HL-60/S4 treated with retinoic acid at 250 ng/mL for 4 days and 3 days (cell line): Measurements from ENCODE around the gene TRIO.
"Not testable (repeated sequence)": the region's sequence is repeated elsewhere in the genome, so short reads cannot be mapped to it uniquely, and the experiment has no call there.

Experiments
- in situ Hi-C: fragments of 300-500 bp; cut with MboI; formaldehyde crosslinking; loops from 2 replicates; pipeline ENCODE4 v1.7.0; 2022; ENCODE audit warnings: low sequenced_read_pairs

Gene TRIO

DNA sequence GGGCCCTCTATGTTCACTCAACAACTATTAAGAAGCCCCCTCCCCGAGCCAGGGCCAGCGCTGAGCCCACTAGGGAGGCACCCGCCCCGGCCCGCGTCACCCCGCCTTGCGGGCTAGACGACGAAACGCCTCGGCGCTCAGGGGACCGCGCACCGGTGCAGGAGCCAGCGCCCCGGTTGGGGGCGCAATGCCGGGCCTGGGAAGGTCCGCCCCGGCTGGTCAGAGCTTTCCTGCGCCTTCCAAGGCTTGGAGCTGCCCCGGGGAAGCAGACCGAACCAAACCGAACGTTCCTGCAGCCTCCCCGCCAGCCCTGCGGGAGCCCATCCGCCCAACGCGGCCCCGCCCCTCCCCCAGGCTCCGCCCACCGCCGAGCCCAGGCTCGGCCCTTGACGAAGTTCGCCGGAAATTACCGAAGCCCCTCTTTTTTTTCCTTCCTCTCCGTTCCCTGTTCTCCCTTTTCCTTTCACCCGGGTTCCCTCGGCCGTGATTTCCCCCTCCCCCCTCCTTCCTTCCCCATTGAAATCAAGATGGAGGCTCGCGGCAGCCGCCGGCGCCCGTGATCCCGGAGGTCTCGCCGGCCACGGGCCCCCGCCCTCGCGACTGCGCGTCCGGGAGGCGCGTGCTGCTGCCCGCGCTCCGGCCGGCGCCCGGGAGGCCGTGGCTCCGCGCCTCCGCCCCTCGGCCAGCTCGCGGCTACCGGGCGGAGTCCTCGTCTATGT is at the start of gene TRIO:
TSS of gene TRIO (plus strand) at position 516 of the 719 bp plus-strand sequence. CDS start 384 bp downstream, outside the sequence.
- in situ Hi-C loops: no loop called here

- in situ Hi-C loops: not testable (repeated sequence)
These were observed 45.8 kb upstream of the TRIO start for GRCh38 chr5:14097380-14097779.

DNA sequence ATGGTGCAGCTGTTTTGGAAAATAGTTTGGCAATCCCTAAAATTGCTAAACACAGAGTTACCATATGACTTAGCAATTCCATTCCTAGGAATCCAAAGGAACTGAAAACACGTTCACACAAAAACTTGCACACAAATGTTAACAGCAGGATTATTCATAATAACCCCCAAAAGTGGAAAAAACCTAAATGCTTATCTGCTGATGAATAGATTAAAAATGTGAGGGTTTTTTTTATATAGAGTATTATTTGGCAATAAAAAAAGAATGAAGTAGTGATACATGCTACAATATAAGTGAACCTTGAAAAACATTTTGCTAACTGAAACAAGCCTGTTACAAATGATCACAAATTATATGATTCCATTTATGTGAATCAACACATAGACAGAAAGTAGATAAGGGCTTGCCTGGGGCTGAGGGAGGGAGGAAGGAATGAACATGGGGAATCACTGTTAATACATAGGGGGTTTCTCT is 45.1 kb upstream of the TRIO start:
- in situ Hi-C loops: no loop called here

DNA sequence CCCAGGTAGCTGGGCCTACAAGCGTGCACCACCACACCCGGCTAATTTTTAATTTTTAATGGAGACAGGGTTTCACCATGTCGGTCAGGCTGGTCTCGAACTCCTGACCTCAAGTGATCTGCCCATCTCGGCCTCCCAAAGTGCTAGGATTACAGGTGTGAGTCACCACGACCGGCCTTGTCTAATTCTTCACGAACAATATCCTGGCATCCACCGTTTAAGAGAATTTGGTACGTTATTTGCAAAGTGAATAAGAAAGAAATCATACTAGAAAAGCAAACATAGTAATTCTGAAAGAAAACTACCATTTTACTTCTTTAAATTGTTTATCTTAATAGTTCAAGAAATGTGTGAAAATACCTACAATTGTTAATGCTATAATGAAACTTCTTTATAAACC is 42.9 kb upstream of the TRIO start:
- in situ Hi-C loops: no loop called here

GRCh38 chr5:14101922-14102321 is 41.2 kb upstream of the TRIO start:
- in situ Hi-C loops: no loop called here

DNA sequence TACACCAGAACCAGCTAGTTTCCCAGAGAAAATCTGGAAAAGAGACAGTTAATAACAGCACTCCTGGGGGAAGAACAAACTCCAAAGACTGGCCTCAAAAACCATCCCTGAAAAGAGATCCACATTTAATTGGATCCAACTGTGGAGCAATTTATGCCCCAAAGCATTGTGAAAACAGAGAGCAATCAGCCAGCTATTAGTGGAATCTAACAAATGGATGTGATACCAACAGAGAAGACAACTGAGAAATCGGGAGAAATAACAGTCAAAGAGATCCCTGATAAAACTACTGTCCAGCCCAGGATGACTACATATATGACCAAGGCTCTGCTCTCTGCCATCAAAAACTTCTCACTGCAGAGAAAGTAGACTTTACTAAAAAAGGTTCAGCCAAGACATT is 40.5 kb upstream of the TRIO start:
- in situ Hi-C loops: no loop called here

- in situ Hi-C loops: no loop called here
These were observed 37.3 kb upstream of the TRIO start for GRCh38 chr5:14105718-14106410.

GRCh38 chr5:14107536-14107935 is 35.6 kb upstream of the TRIO start:
- in situ Hi-C loops: no loop called here

- in situ Hi-C loops: no loop called here
These were observed 34.8 kb upstream of the TRIO start for GRCh38 chr5:14108170-14108996.

GRCh38 chr5:14109041-14109747 is 33.9 kb upstream of the TRIO start:
- in situ Hi-C loops: no loop called here

DNA sequence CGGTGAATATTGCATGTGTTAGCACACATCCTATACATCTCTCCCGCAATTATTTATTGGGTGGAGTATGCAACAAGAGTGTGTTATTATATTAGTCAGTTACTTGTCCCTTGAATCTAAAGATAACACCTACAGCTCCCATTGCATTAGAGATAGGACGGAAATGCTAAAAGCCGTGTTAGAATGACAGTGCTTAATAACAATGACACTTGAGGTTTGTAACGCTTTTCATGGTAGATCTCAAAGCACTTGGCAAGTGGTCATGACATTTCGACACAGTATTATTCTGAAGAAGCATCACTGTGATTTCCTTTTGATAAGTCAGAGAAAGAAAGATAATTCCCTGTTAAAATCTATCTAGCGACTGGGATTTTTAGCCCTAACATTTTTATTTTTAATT is 33.4 kb upstream of the TRIO start:
- in situ Hi-C loops: no loop called here

DNA sequence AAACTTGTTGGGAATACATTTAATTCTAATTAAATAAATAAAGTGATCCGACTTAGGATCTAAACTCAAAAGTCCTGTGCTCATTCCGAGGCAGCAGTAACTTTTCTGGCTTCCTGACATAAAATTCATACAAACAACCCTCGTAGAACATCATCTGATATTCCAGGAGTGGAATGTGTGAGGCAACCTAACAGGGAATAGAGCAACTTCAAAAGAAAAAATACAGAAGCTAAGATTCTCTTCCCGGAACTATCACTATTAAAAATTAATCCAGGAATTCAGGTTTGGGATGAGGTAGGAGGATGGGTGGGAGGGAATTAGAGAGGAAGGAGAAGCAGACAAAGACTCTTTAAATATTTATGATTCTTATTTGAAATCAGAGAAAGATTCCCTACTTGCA is 32.9 kb upstream of the TRIO start:
- in situ Hi-C loops: no loop called here

DNA sequence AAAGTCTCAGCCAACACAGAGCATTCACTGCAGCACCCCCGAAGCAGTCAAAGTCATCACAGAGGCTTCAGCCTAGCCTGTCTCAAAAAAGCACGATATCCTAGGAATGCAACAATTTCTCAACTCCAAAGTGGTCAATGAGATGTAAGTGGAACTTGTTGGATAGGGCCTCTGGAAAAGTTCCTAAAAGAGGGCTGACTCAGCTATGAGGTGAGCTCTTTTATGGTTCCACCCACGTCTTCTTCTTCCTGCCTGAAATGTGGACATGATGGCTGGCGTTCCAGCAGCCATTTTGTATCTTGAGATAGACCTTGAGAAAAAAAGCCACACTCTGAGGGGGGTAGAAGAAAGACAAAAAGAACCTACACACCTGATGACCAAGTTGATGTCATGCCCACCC is 32.5 kb upstream of the TRIO start:
- in situ Hi-C loops: no loop called here

- in situ Hi-C loops: no loop called here
These were observed 30.0 kb upstream of the TRIO start for GRCh38 chr5:14112998-14113652.

- in situ Hi-C loops: no loop called here
These were observed 28.4 kb upstream of the TRIO start for GRCh38 chr5:14114615-14115251.

DNA sequence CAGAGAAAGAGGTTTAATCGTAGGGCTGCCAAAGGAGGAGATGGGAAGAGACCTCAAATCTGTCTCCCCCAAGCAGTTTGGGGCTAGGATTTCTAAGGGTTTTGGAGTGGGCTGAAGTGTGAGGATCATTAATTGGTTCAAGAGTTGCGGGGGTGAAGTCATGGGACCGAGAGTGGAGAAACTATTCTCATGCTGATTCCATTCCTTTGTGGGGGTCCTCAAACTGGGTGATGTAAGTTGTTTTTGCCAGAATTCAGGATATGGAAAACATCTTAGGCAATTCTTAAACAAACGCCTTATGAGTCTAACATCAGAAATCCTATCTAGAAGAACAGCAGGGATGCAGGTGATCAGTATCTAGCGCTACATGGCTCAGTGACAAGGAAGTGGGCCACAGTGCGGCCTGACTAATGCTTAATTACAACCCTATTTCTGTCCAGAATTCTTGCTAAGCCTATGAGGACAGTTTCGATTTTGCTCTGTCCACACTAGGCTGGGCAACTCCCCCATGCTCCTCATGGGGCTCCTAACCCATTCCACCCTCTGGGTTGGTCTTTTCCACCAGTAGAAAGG is 27.7 kb upstream of the TRIO start:
- in situ Hi-C loops: no loop called here

GRCh38 chr5:14118551-14119320 is 24.4 kb upstream of the TRIO start:
- in situ Hi-C loops: no loop called here

DNA sequence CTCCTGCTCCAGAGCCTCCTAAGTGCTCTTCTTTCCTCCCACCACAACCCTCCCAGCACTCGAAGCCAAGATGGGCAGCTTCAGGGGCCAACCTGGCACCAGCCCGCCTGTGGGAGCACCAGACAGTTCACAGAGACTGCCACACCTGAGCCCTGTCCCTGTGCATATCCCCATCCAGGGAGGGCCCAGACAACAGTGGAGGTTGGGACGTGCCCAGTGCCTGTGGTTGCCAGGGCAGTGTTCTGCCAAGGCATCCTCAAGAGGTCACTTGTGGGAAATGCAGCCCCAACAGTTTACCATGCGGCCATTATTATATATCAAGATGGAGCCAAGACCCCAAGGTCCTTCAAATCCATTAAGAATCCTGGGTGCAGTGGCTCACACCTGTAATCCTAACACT is 23.0 kb upstream of the TRIO start:
- in situ Hi-C loops: no loop called here

DNA sequence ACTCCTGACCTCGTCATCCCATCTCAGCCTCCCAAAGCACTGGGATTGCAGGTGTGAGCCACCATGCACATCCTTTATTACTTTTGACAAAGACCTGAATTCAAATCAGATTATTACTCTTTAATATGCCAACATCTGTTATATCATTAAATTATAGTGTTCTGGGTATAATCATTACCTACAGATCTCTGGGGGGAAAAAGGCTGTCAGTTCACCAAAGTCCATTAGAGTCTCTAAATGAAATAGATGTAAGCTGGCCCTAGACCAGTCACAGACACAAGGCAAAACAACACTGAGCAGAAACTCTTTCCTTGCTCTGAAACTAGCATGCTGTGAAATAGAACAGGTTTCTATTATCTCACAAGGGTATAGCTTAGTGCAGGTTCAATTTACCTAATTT is 21.6 kb upstream of the TRIO start:
- in situ Hi-C loops: no loop called here
